Ascending aorta (tissue), 2 donors: ENCODE measurements around the gene CETP. TPM values are rescaled to one million over a fixed set of nuclear protein-coding genes. Genes with fewer than 3 reads are reported as not detected.
A peak's percentile ranks its signal among the peaks of the same experiment; 100 is the strongest.
"Not testable (repeated sequence)": the region's sequence is repeated elsewhere in the genome, so short reads cannot be mapped to it uniquely, and the experiment has no call there.

Source experiments
- DNase-seq, 2 donors: peaks; one replicate each; pipeline ENCODE4 v3.0.0-alpha.2; 2019; ENCODE audit warnings: low spot score in 2 of 2
- H3K27ac ChIP-seq, 2 donors: fragments of 200-600 bp; sonication (generic); one replicate each; pipeline ENCODE4 v1.5.1; 2016 to 2017; ENCODE audit warnings: mild to moderate bottlenecking in 1 of 2
- H3K27me3 ChIP-seq: fragments of 200-600 bp; sonication (generic); one replicate; pipeline ENCODE4 v1.5.1; 2017
- H3K36me3 ChIP-seq, 2 donors: fragments of 200-600 bp; sonication (generic); one replicate each; pipeline ENCODE4 v1.5.1; 2016
- H3K4me1 ChIP-seq, 2 donors: fragments of 200-600 bp; sonication (generic); one replicate each; pipeline ENCODE4 v1.5.1; 2016 to 2017; ENCODE audit warnings: mild to moderate bottlenecking in 1 of 2
- H3K4me3 ChIP-seq, 2 donors: fragments of 200-600 bp; sonication (generic); one replicate each; pipeline ENCODE4 v1.5.1; 2016 to 2017; ENCODE audit warnings: mild to moderate bottlenecking in 1 of 2
- H3K9me3 ChIP-seq, 2 donors: fragments of 200-600 bp; sonication (generic); one replicate each; pipeline ENCODE4 v1.5.1; 2016
- intact Hi-C: fragments of 100-400 bp; cut with DNase I; formaldehyde crosslinking; loops from one replicate; pipeline ENCODE4 v1.15.1; 2023
- total RNA-seq: library from RNA; depleted of rRNA; stranded (reverse); fragments of >200 nt; gene quantifications from one replicate; pipeline ENCODE4 v1.1.0, GENCODE V29; 2016
- TF ChIP-seq, protein P1 (sequence below), 3 experiments: fragments of 200-600 bp in 2 of 3; fragments of 450-650 bp in 1 of 3; sonication (generic) in 2 of 3; IDR thresholded peaks; one replicate each; pipeline ENCODE4 v1.5.1; 2016 to 2019; ENCODE audit warnings: antibody characterized with exemption in 3 of 3, mild to moderate bottlenecking in 1 of 3, moderate library complexity in 1 of 3

Gene CETP
- total RNA-seq, 1 donor from 2014 or later = not detected

DNA sequence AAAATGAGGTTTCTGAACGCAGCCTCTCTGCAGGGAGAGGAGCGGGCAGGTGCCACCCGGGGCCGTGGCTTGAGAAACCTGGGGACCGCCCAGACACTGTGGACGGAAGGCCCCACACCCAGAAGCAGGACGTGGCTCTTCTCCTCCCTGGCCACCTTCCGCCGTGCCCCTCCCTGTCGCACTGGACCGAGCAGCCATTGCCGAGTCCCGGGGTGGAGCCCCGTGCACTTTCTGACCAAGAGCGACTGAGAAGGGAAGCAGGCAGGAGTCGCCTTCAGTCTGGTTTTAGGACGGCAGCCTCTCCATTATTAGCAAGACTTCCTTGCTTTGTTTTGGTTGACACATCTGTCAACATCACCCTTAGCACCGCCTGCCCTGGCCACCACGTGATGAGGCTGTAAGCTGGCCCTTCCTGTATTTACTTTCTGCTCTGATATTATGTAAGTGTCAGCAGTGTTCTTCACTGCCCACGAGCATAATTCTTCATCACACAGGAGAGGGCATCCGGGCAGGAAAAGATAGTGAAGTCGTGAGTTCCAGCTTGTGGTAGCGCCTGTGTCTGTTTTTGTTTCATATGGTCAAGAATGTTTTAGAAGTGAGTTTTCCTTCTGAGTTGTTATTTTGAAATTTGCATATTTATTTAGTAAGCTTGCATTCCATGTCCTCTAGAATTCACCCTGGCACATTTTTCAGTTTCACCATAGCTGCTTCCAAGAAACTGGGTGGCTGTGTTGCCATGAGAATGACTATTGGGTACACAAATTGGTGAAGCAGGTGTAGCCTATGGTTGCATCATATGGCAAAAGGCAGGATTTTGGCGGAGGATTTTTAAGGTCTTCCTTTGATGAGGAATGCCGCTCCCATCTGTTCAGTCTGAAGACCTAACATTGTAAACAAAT lies 28.8 kb upstream of the CETP start:
- H3K36me3 ChIP-seq = peaks cover 21 to 33% of the 10 kb centered on the region in 2 donors
- peaks cover 12 to 17% of the 10 kb centered on the region in 2 donors for H3K4me1 ChIP-seq
- no peaks in the 10 kb centered on the region for H3K9me3 ChIP-seq
- no peaks in the 10 kb centered on the region for H3K27me3 ChIP-seq
- TF ChIP-seq, protein P1, sequence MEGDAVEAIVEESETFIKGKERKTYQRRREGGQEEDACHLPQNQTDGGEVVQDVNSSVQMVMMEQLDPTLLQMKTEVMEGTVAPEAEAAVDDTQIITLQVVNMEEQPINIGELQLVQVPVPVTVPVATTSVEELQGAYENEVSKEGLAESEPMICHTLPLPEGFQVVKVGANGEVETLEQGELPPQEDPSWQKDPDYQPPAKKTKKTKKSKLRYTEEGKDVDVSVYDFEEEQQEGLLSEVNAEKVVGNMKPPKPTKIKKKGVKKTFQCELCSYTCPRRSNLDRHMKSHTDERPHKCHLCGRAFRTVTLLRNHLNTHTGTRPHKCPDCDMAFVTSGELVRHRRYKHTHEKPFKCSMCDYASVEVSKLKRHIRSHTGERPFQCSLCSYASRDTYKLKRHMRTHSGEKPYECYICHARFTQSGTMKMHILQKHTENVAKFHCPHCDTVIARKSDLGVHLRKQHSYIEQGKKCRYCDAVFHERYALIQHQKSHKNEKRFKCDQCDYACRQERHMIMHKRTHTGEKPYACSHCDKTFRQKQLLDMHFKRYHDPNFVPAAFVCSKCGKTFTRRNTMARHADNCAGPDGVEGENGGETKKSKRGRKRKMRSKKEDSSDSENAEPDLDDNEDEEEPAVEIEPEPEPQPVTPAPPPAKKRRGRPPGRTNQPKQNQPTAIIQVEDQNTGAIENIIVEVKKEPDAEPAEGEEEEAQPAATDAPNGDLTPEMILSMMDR (IDR thresholded peaks at IDR 0.05) = no peak
- H3K4me3 ChIP-seq = peak overlapping the region; percentile 99 to 100
- intact Hi-C loops = loop anchor here (1.0 to 10.0 kb wide), 9 partner anchors 13 to 1692 kb away; partner anchors contain the start of genes AMFR, CCDC102A, CNOT1 and KATNB1
- peak; percentile 47 to 86 for DNase-seq
- H3K27ac ChIP-seq = peak overlapping the region; percentile 99 to 100

DNA sequence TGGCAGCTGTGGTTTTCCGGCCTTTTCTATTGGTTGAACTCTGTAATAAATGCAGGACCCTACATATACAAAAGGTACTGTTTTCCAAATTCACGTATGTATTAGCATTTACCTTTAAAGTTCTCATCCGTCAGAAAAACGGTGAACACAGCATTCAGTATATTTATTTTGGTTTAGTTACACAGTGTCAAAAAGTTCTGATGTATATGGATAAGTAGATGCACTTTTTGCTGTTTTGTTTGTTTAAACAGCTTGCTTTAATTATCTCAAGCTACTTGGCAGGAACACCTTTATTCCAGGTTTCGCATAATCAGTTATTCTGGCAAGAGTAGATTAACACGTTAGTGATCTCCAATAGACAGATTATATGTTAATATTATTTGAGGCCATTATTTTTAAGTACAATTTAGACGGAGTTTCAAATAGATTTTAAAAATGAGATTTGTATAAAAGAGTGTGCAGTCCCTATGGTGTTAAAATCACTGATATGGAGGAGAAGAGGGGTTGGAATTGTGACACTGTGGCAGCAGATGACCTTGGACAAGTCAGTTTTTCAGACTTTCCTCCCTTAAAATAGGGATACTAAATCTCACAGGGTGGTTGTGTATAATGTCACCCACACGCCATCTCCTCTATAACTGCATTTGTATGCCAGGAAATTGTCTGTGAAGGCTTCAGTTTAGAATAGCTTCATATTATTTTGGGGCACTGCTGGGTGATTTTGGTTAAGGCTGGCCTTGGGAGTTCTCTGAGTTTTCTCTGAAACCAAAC lies 27.7 kb upstream of the CETP start:
- Histone ChIP-seq H3K36me3 (peaks cover 31 to 44% of the 10 kb centered on the region in 2 donors), H3K9me3 (no peaks in the 10 kb centered on the region), H3K27ac (peak overlapping the region; percentile 99 to 100), H3K4me3 (peak overlapping the region; percentile 99 to 100), H3K4me1 (peaks cover 12 to 17% of the 10 kb centered on the region in 2 donors), H3K27me3 (no peaks in the 10 kb centered on the region)
- DNase-seq = no peak
- intact Hi-C loops = loop anchor here (1.0 to 10.0 kb wide), 9 partner anchors 12 to 1691 kb away; partner anchors contain the start of genes AMFR, CCDC102A, CNOT1 and KATNB1
- TF ChIP-seq, protein P1 (IDR thresholded peaks at IDR 0.05) = no peak

DNA sequence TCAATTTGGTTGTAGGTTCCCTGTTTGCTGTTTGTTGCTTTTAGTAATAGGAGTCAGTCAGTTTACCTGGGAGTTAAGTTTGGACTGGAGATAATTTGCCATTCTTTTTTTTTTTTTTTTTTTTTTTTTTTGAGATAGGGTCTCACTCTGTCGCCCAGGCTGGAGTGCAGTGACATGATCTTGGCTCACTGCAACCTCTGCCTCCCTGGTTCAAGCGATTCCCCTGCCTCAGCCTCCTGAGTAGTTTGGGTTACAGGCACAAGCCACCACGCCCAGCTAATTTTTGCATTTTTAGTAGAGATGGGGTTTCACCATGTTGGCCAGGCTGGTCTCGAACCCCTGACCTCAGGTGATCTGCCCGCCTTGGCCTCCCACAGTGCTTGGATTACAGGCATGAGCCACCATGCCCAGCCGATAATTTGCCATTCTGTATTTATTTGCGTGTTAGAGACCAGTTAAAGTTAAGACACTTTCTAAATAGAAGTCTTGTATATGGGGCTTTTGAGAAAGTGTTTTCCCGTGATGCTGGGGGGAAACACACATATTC lies 27.1 kb upstream of the CETP start:
- not testable (repeated sequence) for H3K27me3 ChIP-seq, H3K9me3 ChIP-seq, DNase-seq
- H3K27ac ChIP-seq = peak overlapping the region in 1 of 2 donors; percentile 100
- peaks cover 38 to 50% of the 10 kb centered on the region in 2 donors for H3K36me3 ChIP-seq
- peaks cover 12 to 17% of the 10 kb centered on the region in 2 donors for H3K4me1 ChIP-seq
- H3K4me3 ChIP-seq = peak overlapping the region; percentile 99 to 100
- intact Hi-C loops = loop anchor here (5.0 to 10.0 kb wide), 7 partner anchors 253 to 1690 kb away; partner anchors contain the start of genes AMFR, CCDC102A, CNOT1 and KATNB1

DNA sequence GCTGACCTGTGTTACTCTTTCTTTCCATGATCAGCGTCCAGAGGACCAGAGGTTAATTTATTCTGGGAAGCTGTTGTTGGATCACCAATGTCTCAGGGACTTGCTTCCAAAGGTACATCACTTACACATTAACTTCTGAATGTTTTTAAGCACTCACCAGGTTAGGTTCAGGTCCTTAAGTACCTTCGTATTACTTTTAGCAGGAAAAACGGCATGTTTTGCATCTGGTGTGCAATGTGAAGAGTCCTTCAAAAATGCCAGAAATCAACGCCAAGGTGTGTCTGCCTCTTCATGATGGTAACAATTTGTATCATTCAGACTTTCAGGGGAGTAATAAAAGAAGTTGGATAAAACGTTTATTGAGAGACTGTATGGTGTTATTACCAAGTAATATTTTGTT lies 26.5 kb upstream of the CETP start:
- Histone ChIP-seq H3K9me3 (no peaks in the 10 kb centered on the region), H3K36me3 (peaks cover 43 to 56% of the 10 kb centered on the region in 2 donors), H3K4me3 (peak overlapping the region; percentile 99 to 100), H3K27ac (no peak overlapping the region), H3K27me3 (no peaks in the 10 kb centered on the region), H3K4me1 (peaks cover 12 to 17% of the 10 kb centered on the region in 2 donors)
- no peak for DNase-seq
- TF ChIP-seq, protein P1 (IDR thresholded peaks at IDR 0.05) = no peak
- intact Hi-C loops = loop anchor here (10.0 kb wide), 4 partner anchors 370 to 1690 kb away; partner anchors contain the start of genes AMFR, CNOT1 and KATNB1

DNA sequence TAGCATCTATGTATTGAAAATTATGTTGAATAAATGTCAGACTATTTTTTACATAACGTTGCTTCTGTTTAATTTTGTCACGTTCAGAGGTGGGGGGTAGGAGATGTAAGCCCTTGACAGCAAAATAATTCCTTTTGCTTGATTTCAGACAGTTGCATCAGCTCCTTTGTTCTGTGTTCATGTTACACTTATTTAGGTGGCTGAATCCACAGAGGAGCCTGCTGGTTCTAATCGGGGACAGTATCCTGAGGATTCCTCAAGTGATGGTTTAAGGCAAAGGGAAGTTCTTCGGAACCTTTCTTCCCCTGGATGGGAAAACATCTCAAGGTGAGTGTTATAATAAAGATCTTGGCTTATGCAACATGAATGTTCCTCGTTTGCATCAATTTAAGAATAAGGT lies 25.3 kb upstream of the CETP start:
- TF ChIP-seq, protein P1 (IDR thresholded peaks at IDR 0.05) = no peak
- no peaks in the 10 kb centered on the region for H3K9me3 ChIP-seq
- peak overlapping the region in 1 of 2 donors; percentile 19 for H3K4me3 ChIP-seq
- no peak for DNase-seq
- H3K27ac ChIP-seq = no peak overlapping the region
- intact Hi-C loops = loop anchor here (10.0 kb wide), 4 partner anchors 368 to 1688 kb away; partner anchors contain the start of genes AMFR, CNOT1 and KATNB1
- peaks cover 9 to 12% of the 10 kb centered on the region in 2 donors for H3K4me1 ChIP-seq
- peaks cover 54 to 68% of the 10 kb centered on the region in 2 donors for H3K36me3 ChIP-seq
- H3K27me3 ChIP-seq = no peaks in the 10 kb centered on the region
